Stimulated activated CD8-positive, alpha-beta memory T cell treated with anti-CD3 and anti-CD28 coated beads, Interleukin-15, amount 100 ng/mL, for 24 hours (primary cell): ENCODE results near the gene RGS3.

Source experiments
- DNase-seq: peaks from one replicate; pipeline ENCODE4 v3.0.0-alpha.2; 2020; ENCODE audit warnings: low read depth

The RGS3 gene

DNA sequence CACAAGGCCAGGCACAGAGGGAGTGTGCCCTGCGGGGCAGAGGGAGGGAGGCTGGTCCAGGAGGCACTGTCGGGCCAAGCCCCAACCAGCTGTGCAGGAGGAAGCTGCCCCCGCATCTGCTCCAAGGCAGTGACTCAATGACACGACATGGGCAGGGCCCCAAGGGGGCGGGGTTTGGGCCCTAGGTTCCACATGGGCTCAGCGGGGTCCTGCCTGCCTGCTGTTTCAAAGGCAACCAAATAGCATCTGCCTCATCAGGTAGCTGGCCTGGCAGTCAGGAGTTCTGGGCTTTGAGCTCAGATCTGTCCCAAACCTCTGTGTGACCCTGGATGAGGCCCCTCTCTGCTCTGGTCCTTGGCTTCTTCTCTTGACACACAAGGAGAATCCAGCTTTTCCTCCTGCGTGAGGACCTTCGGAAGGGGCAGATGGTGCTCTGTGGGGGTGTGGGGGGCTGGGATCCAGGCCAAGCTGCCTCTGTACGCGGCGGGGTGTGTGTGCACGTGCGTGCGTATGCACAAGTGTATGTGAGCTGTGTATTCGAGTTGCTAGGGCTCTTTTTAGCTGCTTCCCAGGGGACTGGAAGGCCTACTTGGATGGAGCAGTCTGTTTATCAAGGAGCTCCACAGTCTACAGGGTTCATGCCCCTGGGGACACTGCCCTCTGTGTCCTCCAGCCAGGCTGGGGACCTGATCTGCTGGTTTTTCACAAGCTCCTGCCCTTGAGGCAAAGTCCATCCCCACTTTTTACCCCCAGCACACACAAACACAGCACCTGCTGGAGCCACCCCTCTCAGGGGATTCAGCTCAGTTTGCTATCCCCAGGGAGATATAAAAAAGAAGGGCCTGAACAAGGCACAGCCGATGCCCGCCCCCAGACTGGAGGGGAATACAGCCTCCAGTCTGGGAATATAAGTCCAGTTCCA is 138.9 kb downstream of the RGS3 start:
- DNase-seq: no peak

DNA sequence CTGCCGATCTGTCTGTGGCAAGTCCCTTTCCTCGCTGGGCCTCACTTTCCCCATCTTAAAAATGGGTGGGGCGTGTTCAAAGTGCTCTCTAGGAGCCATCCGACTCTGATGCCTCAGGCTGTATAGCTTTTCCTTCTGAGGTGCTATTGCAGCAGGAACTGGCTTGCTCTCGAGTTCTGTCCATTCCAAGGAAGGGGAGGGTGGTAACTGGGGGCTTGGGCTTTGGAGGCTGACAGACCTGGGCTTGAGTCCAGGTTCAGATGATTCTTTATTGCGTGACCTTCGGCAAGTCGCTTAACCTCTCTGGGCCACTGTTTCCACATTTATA is 139.5 kb downstream of the RGS3 start:
- DNase-seq: no peak

GRCh38 chr9:113603773-113604172 is 140.2 kb downstream of the RGS3 start:
- no peak for DNase-seq

- DNase-seq: no peak
These were observed 140.9 kb downstream of the RGS3 start for GRCh38 chr9:113604393-113604792.

GRCh38 chr9:113606510-113606909 is 143.0 kb downstream of the RGS3 start:
- DNase-seq: no peak

DNA sequence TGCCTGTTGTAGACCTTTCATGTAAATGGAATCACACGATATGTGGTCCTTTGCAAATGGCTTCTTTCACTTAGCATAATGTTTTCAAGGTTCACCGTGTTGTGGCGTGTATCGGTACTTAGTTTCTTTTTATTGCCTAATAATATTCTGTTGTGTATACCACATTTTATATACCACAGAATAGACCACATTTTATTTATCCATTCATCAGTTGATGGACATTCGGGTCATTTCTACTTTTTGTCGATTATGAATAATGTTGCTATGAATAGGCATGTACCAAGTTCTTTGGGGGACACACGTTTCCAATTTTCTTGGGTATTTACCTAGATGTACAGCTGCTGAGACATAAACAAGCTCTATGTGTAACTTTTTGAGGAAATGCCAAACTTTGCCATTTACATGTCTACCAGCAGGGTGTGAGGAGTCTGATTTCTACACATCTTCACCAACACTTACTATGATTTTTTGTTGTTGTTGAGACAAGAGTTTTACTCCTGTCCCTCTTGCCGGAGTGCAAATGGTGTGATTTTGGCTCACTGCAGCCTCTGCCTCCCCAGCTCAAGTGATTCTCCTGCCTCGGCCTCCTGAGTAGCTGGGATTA is 144.7 kb downstream of the RGS3 start:
- DNase-seq: no peak

DNA sequence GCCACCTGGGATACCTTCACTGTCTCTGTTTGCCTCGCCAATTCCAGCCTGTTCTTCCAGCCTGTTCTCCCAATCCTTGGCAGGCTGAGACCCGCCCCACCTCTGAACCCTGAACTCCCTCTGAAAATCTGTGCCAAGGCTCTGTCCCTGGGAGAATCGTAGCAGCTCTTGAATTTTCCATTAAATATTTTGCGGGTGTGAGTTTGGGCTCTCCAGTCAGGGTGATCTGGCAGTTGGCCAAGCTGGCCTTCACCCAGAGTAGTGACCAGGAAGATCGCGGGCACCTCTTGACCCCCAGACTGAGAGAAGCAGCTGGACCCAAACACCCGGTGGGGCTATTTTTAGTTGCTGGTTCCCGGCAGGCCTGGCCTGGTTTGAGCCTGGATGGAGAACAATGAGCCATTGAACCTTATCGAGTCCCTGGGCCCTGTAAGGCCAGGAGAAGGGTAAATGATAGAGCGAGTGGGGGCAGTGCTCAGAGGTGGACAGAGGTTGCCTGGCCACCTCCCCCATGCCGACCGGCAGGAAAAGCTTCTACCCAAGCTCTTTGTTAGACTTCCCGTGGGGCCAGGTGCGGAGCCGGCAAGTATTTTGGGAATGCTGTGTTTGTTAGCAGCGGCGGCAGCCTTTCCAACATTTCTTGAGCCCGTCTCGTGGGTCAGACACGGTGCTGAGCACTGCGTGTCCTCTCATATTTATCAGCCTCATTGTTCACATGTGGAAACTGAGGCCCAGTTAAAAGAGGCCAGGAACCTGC is 146.2 kb downstream of the RGS3 start:
- no peak for DNase-seq

DNA sequence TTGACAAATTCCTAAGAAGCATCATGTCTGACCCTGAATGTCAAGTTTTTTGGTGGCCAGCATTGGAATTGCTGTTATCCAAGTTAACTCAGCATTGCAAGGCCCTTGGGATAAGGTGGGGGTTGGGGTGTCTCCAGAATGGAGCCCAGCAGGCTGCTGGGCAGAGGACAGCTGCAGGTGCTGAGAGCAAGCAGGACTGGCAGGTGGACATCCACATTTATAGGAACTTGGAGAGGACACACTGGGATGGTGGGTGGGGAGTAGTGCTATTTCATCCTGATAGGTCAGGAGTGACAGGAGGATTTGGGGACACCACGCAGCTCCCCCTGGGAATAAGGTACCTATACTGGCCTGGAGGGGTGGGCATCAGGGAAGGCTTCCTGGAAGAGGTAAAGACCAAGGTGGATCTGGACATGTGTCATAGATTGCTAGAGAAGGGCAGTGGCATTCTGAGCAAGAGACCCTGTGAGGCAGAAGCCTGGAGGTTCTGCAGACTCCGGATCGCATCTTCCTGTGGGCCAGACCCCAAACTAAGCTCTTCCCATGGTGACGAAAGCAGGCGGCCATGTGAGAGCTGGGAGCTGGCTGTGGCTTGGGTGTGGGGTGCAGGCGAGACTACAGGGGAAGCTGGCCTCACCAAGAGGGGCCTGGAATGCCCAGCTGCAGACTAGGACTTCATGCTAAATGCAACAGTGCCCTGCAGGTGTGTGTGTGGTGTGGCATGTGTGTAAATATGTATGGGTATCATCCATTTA is 148.1 kb downstream of the RGS3 start:
- DNase-seq: no peak

- DNase-seq: no peak
These were observed 148.8 kb downstream of the RGS3 start for GRCh38 chr9:113612216-113612747.

DNA sequence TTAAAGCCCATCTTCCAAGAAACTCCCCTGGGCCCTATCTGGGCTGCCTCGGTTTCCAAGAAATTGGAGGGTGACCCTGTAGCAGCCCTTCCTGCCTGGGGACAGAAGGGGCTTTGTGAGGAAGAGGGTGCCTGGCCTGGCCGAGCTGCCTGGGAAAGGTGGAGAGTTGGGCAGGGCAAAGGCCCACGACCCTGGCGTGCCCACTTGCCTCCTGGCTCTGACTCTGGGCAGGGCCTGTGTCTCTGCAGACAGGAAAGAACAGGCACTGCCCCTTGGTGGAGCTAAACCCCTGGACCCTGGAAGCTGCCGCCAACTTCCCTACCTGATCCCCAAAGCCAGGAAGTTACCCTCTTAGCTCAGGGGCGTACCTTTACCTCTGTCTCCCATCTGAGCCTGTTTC is 149.3 kb downstream of the RGS3 start:
- DNase-seq: no peak

DNA sequence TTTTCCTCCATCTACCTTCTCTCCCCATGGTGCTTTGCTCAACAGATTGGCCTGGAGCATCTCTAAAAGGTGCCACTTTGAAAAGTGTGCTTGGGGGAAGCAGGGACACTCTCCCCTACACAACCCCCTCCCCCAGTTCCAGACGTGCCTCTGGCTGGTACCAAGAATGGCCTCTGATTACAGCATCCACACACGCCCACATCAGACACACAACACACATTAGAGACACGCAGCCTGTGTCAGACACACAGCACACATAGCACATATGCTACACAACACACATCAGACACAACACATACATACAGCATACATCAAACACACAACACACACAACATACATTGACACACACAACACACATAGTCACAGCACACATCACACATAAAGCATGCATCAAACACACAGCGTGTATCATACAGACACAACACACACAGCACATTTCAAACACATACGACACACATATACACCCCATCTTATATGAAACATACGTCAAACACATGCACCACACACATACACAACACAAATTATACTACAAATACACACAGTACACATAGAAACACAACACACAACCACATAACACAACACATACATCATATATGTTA is 150.4 kb downstream of the RGS3 start:
- no peak for DNase-seq

GRCh38 chr9:113614843-113615648 is 151.5 kb downstream of the RGS3 start:
- DNase-seq: no peak

- no peak for DNase-seq
These were observed 152.6 kb downstream of the RGS3 start for GRCh38 chr9:113616116-113616515.

- no peak for DNase-seq
These were observed 153.3 kb downstream of the RGS3 start for GRCh38 chr9:113616621-113617496.

- no peak for DNase-seq
These were observed 154.0 kb downstream of the RGS3 start for GRCh38 chr9:113617550-113617949.

- no peak for DNase-seq
These were observed 155.4 kb downstream of the RGS3 start for GRCh38 chr9:113618836-113619490.

GRCh38 chr9:113619491-113620376 is 156.2 kb downstream of the RGS3 start:
- no peak for DNase-seq
